HL-60 (cell line): ENCODE results near the gene HTATIP2.
"Not testable (repeated sequence)": the region's sequence is repeated elsewhere in the genome, so short reads cannot be mapped to it uniquely, and the experiment has no call there.

ENCODE experiments used
- GABPA ChIP-seq: IDR thresholded peaks from 2 replicates; pipeline ENCODE4 v1.6.1; 2012; ENCODE audit warnings: low read depth
- POLR2AphosphoS5 ChIP-seq: IDR thresholded peaks from 2 replicates; pipeline ENCODE4 v1.6.1; 2012; ENCODE audit warnings: low read depth
- REST ChIP-seq: IDR thresholded peaks from 2 replicates; pipeline ENCODE4 v1.6.1; 2012; ENCODE audit warnings: low read depth; ENCODE audit not compliant: insufficient replicate concordance
- SPI1 ChIP-seq: IDR thresholded peaks from 2 replicates; pipeline ENCODE4 v1.6.1; 2012; ENCODE audit warnings: low read depth, mild to moderate bottlenecking, borderline replicate concordance
- TF ChIP-seq, protein P1 (sequence below): IDR thresholded peaks from one replicate; pipeline ENCODE4 v1.5.1; 2011; ENCODE audit warnings: low read length, control low read depth, inconsistent platforms; ENCODE audit not compliant: insufficient read depth

- not testable (repeated sequence) for TF ChIP-seq POLR2AphosphoS5, GABPA, SPI1, REST
- TF ChIP-seq, protein P1, sequence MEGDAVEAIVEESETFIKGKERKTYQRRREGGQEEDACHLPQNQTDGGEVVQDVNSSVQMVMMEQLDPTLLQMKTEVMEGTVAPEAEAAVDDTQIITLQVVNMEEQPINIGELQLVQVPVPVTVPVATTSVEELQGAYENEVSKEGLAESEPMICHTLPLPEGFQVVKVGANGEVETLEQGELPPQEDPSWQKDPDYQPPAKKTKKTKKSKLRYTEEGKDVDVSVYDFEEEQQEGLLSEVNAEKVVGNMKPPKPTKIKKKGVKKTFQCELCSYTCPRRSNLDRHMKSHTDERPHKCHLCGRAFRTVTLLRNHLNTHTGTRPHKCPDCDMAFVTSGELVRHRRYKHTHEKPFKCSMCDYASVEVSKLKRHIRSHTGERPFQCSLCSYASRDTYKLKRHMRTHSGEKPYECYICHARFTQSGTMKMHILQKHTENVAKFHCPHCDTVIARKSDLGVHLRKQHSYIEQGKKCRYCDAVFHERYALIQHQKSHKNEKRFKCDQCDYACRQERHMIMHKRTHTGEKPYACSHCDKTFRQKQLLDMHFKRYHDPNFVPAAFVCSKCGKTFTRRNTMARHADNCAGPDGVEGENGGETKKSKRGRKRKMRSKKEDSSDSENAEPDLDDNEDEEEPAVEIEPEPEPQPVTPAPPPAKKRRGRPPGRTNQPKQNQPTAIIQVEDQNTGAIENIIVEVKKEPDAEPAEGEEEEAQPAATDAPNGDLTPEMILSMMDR: not testable (repeated sequence)
These were observed 22.5 kb downstream of the HTATIP2 start for GRCh38 chr11:20385996-20386395.
